NB4 (cell line): ENCODE data around the gene AOC1.

Experiments used
- DNase-seq: peaks from one replicate; pipeline ENCODE4 v3.0.0; 2010; ENCODE audit warnings: low read depth
- H3K4me3 ChIP-seq: one replicate; pipeline ENCODE4 v1.5.1; 2011; ENCODE audit warnings: mild to moderate bottlenecking, low read depth, low read length, moderate library complexity
- CTCF ChIP-seq: IDR thresholded peaks from one replicate; pipeline ENCODE4 v1.5.1; 2012; ENCODE audit warnings: low read depth, low read length
- MAX ChIP-seq: IDR thresholded peaks from 2 replicates; pipeline ENCODE4 v1.6.1; 2011; ENCODE audit warnings: low read depth, low read length
- MYC ChIP-seq: IDR thresholded peaks from 2 replicates; pipeline ENCODE4 v1.6.1; 2011; ENCODE audit warnings: low read depth, low read length
- POLR2A ChIP-seq: IDR thresholded peaks from 2 replicates; pipeline ENCODE4 v1.6.1; 2011; ENCODE audit warnings: mild to moderate bottlenecking; ENCODE audit not compliant: insufficient read length; ENCODE audit errors: extremely low read depth

Gene AOC1

DNA sequence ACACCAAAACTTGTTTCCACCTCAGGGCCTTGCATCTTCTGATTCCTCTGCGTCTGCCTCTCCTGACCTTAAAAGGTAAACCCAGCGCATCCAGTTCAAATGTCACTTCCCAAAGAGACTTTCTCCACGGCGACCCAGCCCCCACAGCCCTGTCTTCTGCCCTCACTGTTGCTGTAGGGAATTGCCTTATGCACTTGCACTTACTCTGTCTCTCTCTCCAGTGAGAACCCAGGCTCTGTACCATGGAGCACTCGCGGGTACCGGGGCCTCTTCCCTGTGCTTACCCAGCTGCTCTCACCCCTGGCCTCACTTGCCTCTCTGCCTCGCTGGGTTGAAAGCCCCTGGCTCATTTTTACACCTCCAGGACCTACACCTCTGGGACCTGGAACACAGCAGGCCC is 48.4 kb downstream of the AOC1 start:
- no peak overlapping the region for H3K4me3 ChIP-seq
- TF ChIP-seq POLR2A, result no peak
- no peak for TF ChIP-seq CTCF
- no peak for TF ChIP-seq MYC
- no peak for TF ChIP-seq MAX
- DNase-seq, result no peak

DNA sequence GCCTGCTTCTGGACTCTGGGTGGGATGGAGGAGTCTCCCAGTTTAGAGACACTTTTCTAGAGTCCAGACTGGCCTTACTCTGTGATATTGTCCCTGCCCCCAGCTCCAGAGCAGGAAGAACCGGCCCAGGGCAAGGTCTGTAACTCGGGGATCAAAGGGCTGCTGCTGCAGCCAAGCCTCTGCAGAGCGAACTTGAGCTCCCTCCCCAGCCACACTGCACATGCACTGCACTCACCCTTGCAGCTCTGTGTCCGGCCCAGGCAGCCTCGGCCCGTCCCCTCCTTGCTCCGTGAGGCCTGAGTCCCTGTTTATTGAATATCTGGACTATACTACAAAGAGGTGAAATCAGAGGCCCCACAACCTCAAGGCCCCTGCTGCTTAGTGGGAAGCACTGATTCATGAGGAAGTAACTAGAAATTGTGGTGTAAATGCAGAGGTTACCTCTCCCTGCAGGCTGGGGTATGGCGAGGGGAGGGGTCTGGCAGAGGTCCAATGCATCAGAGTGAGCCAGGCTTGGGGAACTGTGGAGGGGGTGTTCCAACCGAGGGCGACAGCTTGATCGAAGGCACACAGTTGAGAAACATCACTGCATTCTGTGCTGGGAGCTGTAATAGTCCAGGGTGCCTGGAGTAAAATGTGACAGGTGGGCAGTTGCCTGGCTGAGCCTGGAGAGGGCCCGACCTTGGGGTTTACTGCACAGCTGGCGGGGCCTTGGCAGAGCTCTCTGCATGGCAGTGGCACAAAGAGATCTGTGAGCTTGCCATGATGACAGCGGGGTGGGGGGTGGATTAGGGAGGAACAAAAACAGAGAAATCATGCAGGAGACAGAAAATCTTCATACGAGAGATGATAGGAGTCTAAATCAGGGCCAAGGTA is 49.1 kb downstream of the AOC1 start:
- TF ChIP-seq POLR2A (no peak), MAX (no peak), CTCF (no peak), MYC (no peak)
- no peak overlapping the region for H3K4me3 ChIP-seq
- DNase-seq, result no peak

GRCh38 chr7:150902078-150903033 is 50.0 kb downstream of the AOC1 start:
- no peak for DNase-seq
- no peak overlapping the region for H3K4me3 ChIP-seq
- TF ChIP-seq POLR2A, result no peak
- no peak for TF ChIP-seq CTCF
- no peak for TF ChIP-seq MYC
- TF ChIP-seq MAX, result no peak

GRCh38 chr7:150903606-150904005 is 51.3 kb downstream of the AOC1 start:
- no peak overlapping the region for H3K4me3 ChIP-seq
- DNase-seq, result no peak
- TF ChIP-seq CTCF (no peak), MYC (no peak), POLR2A (no peak)

DNA sequence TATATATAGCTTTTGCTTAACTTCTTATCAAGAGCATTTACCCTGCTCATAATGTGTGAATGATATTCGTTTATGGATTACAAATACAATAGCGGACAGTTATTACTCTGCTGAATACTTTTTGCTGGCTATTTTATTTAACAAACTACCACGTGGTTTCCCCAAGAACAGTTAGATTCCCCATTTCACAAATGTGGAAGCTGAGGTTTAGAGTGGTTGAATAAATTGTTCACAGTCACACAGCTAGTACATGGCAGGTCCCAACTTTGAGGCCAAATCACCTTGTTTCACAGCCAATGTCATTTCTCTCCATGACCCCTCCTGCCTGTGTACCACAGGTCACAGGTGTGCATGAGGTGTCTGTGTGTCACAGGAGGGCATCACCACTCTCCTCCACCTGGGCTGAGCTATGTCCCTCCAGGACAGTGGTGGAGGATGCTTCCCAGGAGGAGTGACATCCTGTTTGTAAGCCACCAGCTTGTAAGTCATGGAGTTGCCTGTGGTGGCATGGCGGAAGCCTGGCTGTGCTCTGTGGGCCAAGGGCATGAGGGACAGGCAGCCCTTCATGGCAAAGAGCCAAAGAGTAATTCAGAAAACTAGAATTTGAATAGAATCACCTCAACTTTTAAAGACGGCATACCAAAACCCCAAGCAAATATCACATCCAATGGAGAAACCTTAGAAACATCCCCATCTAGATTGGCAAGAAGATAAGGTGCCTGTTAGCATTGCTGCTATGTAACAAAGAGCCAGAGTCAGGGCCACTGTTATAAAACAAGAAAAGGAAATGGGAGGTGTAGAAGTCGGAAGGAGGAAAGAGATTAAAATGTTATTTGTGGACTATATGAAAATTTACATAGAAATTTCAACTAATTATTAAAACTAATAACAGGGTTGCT is 51.9 kb downstream of the AOC1 start:
- no peak for DNase-seq
- H3K4me3 ChIP-seq, result no peak overlapping the region
- TF ChIP-seq MAX (no peak), MYC (no peak), CTCF (no peak), POLR2A (no peak)
